ENCODE data around the gene NAA50. TPM values are rescaled to one million over a fixed set of nuclear protein-coding genes. Genes with fewer than 3 reads are reported as not detected.
A peak's percentile ranks its signal among the peaks of the same experiment; 100 is the strongest.

NAA50 gene
- 140 and 141 TPM in 2 replicates for total RNA-seq

GRCh38 chr3:113745756-113746547 is at the start of gene NAA50:
TSS of gene NAA50 (minus strand) at chr3:113746249. CDS start at chr3:113745949, 300 bp downstream.
- TF ChIP-seq, protein P1, sequence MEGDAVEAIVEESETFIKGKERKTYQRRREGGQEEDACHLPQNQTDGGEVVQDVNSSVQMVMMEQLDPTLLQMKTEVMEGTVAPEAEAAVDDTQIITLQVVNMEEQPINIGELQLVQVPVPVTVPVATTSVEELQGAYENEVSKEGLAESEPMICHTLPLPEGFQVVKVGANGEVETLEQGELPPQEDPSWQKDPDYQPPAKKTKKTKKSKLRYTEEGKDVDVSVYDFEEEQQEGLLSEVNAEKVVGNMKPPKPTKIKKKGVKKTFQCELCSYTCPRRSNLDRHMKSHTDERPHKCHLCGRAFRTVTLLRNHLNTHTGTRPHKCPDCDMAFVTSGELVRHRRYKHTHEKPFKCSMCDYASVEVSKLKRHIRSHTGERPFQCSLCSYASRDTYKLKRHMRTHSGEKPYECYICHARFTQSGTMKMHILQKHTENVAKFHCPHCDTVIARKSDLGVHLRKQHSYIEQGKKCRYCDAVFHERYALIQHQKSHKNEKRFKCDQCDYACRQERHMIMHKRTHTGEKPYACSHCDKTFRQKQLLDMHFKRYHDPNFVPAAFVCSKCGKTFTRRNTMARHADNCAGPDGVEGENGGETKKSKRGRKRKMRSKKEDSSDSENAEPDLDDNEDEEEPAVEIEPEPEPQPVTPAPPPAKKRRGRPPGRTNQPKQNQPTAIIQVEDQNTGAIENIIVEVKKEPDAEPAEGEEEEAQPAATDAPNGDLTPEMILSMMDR (IDR thresholded peaks at IDR 0.05; ENCODE audit: insufficient read depth, low read depth, low read length), result peak; percentile 52
- peak; percentile 97 for DNase-seq (ENCODE audit: low read depth)
- H3K4me3 ChIP-seq (ENCODE audit: low read depth, low read length), result peak within 1 kb of the TSS; percentile 100

DNA sequence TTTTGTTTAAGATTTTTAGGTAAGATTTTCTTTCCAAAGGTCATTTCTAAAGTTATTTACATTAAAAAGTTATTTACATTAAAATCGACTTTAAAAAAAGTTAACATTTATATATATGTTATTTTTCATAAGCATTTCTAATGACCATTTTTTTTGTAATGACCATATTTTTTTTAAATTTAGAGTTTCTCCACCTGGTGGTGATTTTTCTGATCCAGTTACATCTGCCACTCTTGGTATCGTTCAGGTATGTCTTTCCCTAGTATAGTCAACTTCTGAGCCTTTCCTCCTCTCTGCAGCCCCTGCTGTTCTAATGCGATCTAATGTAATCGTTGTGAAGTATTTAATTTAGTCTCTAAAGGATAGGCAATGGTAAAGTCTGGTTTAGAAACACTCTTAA is 49.6 kb upstream of the NAA50 start:
- TF ChIP-seq, protein P1 (IDR thresholded peaks at IDR 0.05; ENCODE audit: insufficient read depth, low read depth, low read length), result no peak
- no peak for DNase-seq (ENCODE audit: low read depth)
- H3K4me3 ChIP-seq (ENCODE audit: low read depth, low read length), result no peak overlapping the region

- TF ChIP-seq, protein P1 (IDR thresholded peaks at IDR 0.05; ENCODE audit: insufficient read depth, low read depth, low read length), result no peak
- H3K4me3 ChIP-seq (ENCODE audit: low read depth, low read length), result no peak overlapping the region
- DNase-seq (ENCODE audit: low read depth), result no peak
These were observed 48.5 kb upstream of the NAA50 start for GRCh38 chr3:113794526-113794925.

- no peak overlapping the region for H3K4me3 ChIP-seq (ENCODE audit: low read depth, low read length)
- no peak for DNase-seq (ENCODE audit: low read depth)
- TF ChIP-seq, protein P1 (IDR thresholded peaks at IDR 0.05; ENCODE audit: insufficient read depth, low read depth, low read length), result no peak
These were observed 45.3 kb upstream of the NAA50 start for GRCh38 chr3:113791381-113791780.

DNA sequence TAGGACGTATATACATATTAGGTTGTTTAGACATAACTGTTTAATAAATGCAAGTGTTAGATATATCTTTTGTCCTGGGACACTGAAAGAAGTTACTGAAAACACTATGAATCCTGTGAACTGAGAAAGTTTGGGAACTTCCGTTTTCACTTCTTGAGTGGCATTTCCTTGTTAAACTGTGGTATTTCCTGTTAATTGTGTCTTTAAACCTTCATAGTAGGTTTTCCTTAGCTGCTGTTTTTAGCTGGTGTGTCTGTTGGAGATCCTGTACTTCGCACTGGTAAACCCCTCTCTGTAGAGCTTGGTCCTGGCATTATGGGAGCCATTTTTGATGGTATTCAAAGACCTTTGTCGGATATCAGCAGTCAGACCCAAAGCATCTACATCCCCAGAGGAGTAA is 37.9 kb upstream of the NAA50 start:
- H3K4me3 ChIP-seq (ENCODE audit: low read depth, low read length), result no peak overlapping the region
- DNase-seq (ENCODE audit: low read depth), result peak; percentile 21
- TF ChIP-seq, protein P1 (IDR thresholded peaks at IDR 0.05; ENCODE audit: insufficient read depth, low read depth, low read length), result no peak

DNA sequence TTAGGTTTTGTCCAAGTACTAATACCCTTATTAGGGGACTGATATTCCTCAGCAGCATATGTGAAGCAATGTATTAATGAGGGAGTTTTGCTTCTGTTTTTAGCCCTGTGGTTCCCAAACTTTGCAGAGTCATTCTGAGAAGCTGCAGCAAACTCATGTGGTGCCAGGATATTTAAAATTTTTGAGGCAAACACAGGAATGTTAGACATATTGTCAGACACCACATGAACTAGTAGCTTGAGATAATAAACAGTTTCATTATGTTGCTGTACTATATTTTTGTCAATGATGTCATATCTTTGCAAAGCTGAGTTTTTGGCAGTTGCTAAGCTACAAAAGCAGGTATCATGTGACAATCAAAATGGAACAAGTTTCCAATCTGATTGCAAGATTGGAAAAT is 37.4 kb upstream of the NAA50 start:
- DNase-seq (ENCODE audit: low read depth), result peak; percentile 98
- no peak overlapping the region for H3K4me3 ChIP-seq (ENCODE audit: low read depth, low read length)
- TF ChIP-seq, protein P1 (IDR thresholded peaks at IDR 0.05; ENCODE audit: insufficient read depth, low read depth, low read length), result no peak
